Left cardiac atrium (tissue), 2 donors: ENCODE measurements around the gene ST3GAL2. TPM values are rescaled to one million over a fixed set of nuclear protein-coding genes. Genes with fewer than 3 reads are reported as not detected.

Source experiments
- total RNA-seq, 2 donors: library from RNA; stranded (reverse); fragmentation: NEBNext Ultra II Directional; extraction: Animal tissue kit (Norgen Biotek cat#: 25700); gene quantifications; one replicate each; pipeline ENCODE4 v1.2.1, GENCODE V29; 2021
- donor health status: DM: no; HTN: yes; CAD: no; lungs with severe emphysema.
- donor health status: DM: yes; HTN: yes; CAD: no.

Gene ST3GAL2
- total RNA-seq, 2 donors from 2014 or later = 21.1 to 23.5 TPM

Other genes starting within 250 kb of the ST3GAL2 start
- 10 to 100 TPM; 12.6 to 18.8 TPM for gene EXOSC6, start 187.2 kb downstream of the ST3GAL2 start, total RNA-seq
- 10 to 100 TPM; 62.0 to 69.7 TPM for gene AARS1, start 149.6 kb downstream of the ST3GAL2 start, total RNA-seq
- gene DDX19B, start 139.9 kb downstream of the ST3GAL2 start, total RNA-seq = 10 to 100 TPM; 14.9 to 21.8 TPM
- 10 to 100 TPM; 22.9 to 26.2 TPM for gene DDX19A, start 92.2 kb downstream of the ST3GAL2 start, total RNA-seq
- 10 to 100 TPM in 1 of 2 donors, 1 to 10 TPM in 1; 9.5 to 11.4 TPM for gene FCSK, start 15.5 kb upstream of the ST3GAL2 start, total RNA-seq
- gene COG4, start 84.5 kb upstream of the ST3GAL2 start, total RNA-seq = 10 to 100 TPM; 33.9 to 41.2 TPM
- gene SF3B3, start 84.7 kb upstream of the ST3GAL2 start, total RNA-seq = 100 to 1,000 TPM; 119 to 165 TPM
- gene IL34, start 207.5 kb upstream of the ST3GAL2 start, total RNA-seq = 1 to 10 TPM; 1.4 to 4.0 TPM
- gene MTSS2, start 247.0 kb upstream of the ST3GAL2 start, total RNA-seq = 10 to 100 TPM; 50.7 to 51.4 TPM